K562 (cell line): Measurements from ENCODE around the gene SMC3.

Experiments used
- BCLAF1 ChIP-seq, 2 experiments: fragments of 450-650 bp in 1 of 2; IDR thresholded peaks; 2 replicates each; pipeline ENCODE4 v1.6.1; 2011 to 2017; ENCODE audit warnings: low read depth in 2 of 2, antibody characterized with exemption in 1 of 2, borderline replicate concordance in 1 of 2, low read length in 1 of 2, mild to moderate bottlenecking in 1 of 2, mixed read lengths in 1 of 2; ENCODE audit not compliant: control insufficient read depth in 1 of 2
- CAMTA2 ChIP-seq: fragments of 250-450 bp; sonication (Bioruptor Pico); conservative IDR thresholded peaks from 2 replicates; pipeline ENCODE4 v1.5.1; 2022
- CTCF ChIP-seq, 3 experiments: IDR thresholded peaks in 2 of 3; conservative IDR thresholded peaks in 1 of 3; 2 replicates each; pipeline ENCODE4 v1.5.1; 2011 to 2012; ENCODE audit warnings: low read length in 3 of 3, mild to moderate bottlenecking in 3 of 3, control low read depth in 2 of 3, improper control_type of control experiment in 1 of 3, inconsistent platforms in 1 of 3, low read depth in 1 of 3, mixed read lengths in 1 of 3, moderate library complexity in 1 of 3; ENCODE audit not compliant: insufficient read depth in 2 of 3
- FOXM1 ChIP-seq, 2 experiments: fragments of 450-650 bp in 1 of 2; sonication (generic) in 1 of 2; formaldehyde crosslinking in 1 of 2; IDR thresholded peaks; 2 replicates each; pipeline versions ENCODE4 v1.6.1 to v1.9.0; 2017 to 2022; ENCODE audit warnings: low read depth in 2 of 2, mild to moderate bottlenecking in 2 of 2, missing genetic modification reagents in 1 of 2, moderate library complexity in 1 of 2
- HCFC1 ChIP-seq: IDR thresholded peaks from 2 replicates; pipeline ENCODE4 v1.6.1; 2012; ENCODE audit warnings: low read depth, low read length, improper control_type of control experiment
- MXI1 ChIP-seq: IDR thresholded peaks from 2 replicates; pipeline ENCODE4 v1.6.1; 2011; ENCODE audit warnings: low read depth, mild to moderate bottlenecking, improper control_type of control experiment, low read length
- NFIC ChIP-seq: fragments of 450-650 bp; IDR thresholded peaks from 2 replicates; pipeline ENCODE4 v1.6.1; 2017; ENCODE audit warnings: mild to moderate bottlenecking, inconsistent platforms
- POLR2A ChIP-seq: fragments of 450-650 bp; conservative IDR thresholded peaks from 2 replicates; pipeline ENCODE4 v1.6.1; 2016
- ZNF212 ChIP-seq: fragments of 450-650 bp; formaldehyde crosslinking; IDR thresholded peaks from 2 replicates; pipeline ENCODE4 v1.4.0; 2020; ENCODE audit warnings: mild to moderate bottlenecking
- ZNF24 ChIP-seq: fragments of 450-650 bp; IDR thresholded peaks from 2 replicates; pipeline ENCODE4 v1.6.1; 2016
- ZNF316 ChIP-seq: fragments of 450-650 bp; IDR thresholded peaks from 2 replicates; pipeline ENCODE4 v1.6.1; 2016
- TF ChIP-seq, protein P1 (sequence below): conservative IDR thresholded peaks from 2 replicates; pipeline ENCODE4 v1.6.1; 2011; ENCODE audit warnings: low read depth, mild to moderate bottlenecking, low read length; ENCODE audit not compliant: control insufficient read depth

DNA sequence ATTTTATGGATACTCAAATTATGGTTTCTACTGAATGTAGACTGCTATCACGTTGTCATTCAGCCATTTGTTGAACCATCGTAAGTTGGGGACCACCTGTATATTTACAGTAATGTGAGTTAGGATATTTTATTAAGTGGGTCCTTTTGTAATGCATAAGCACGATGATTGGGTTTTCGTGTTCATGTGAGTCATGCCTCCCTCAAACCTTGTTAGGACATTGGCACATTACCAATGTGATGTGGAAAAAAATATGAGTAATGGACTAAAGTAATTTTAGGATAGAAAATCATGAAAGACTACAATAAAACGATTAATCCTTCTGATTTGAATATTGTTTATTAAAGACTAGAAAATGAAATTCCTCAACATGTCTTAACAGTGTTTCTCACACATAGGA lies 8.7 kb downstream of the SMC3 start:
- TF ChIP-seq POLR2A (no peak), FOXM1 (IDR thresholded peaks at IDR 0.05; ENCODE audit: low read depth) (no peak), FOXM1 (CRISPR knock-in tag; IDR thresholded peaks at IDR 0.05; ENCODE audit: low read depth) (no peak), CAMTA2 (no peak), CTCF (IDR thresholded peaks at IDR 0.05 in 2 of 3, conservative IDR thresholded peaks at IDR 0.05 in 1 of 3; ENCODE audit: insufficient read depth in 2 of 3, low read depth in 1 of 3, low read length in 3 of 3) (no peak), HCFC1 (no peak), BCLAF1 (IDR thresholded peaks at IDR 0.05; ENCODE audit: borderline replicate concordance in 1 of 2, control insufficient read depth in 1 of 2, low read depth in 2 of 2, low read length in 1 of 2) (no peak), ZNF316 (no peak), MXI1 (no peak), ZNF212 (CRISPR knock-in tag) (no peak), NFIC (no peak), ZNF24 (no peak)
- TF ChIP-seq, protein P1, sequence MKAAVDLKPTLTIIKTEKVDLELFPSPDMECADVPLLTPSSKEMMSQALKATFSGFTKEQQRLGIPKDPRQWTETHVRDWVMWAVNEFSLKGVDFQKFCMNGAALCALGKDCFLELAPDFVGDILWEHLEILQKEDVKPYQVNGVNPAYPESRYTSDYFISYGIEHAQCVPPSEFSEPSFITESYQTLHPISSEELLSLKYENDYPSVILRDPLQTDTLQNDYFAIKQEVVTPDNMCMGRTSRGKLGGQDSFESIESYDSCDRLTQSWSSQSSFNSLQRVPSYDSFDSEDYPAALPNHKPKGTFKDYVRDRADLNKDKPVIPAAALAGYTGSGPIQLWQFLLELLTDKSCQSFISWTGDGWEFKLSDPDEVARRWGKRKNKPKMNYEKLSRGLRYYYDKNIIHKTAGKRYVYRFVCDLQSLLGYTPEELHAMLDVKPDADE: no peak
